Limb (tissue), 2 donors: ENCODE data around the gene ACVR1B.

Experiments
- DNase-seq, 2 donors: peaks; one replicate each; pipeline ENCODE4 v3.0.0-alpha.2; 2016; ENCODE audit errors: extremely low spot score in 2 of 2

The ACVR1B gene

DNA sequence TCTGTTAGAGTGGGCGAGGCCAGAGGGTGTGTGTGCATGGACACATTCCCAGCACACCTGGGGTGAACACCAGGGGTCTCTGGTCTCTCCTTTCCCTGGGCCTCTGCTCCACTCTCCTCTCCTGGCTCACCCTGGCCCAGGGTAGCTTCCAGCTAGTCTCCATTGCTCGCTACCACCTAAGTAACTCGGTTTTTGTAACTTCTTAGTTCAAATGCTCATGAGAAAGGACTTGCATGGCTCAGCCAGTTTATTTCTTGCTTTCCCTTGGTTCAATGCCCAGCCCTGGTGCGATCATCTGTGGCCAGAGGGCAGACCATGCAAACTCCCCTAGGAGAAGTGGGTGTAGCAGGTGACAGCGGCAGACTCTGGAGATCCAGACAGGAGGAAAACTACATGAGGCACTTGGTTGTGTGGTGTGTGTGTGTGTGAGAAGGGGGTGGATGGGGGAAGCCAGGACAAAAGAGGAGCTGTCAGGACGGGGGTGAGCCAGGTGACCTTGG lies 8.9 kb upstream of the ACVR1B start:
- DNase-seq, result no peak

DNA sequence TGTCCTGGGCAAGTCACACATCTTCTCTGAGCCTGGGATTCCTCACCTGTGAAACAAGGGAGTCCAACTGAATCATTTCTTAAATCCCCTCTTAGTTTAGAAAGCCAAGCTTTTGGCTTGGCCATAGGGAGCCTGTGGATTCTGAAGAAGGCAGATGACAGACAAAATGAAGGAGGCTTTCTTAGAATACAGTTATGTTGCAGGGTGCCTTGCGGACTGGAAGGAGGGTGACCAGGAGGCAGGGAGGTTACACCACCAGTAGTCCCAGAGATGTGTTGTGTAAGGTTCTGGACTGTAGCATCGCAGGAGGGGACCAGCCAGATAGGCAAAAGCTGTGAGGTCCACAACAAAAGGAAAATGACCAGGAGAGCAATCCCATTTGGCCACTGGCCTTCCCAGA lies 8.2 kb upstream of the ACVR1B start:
- no peak for DNase-seq

DNA sequence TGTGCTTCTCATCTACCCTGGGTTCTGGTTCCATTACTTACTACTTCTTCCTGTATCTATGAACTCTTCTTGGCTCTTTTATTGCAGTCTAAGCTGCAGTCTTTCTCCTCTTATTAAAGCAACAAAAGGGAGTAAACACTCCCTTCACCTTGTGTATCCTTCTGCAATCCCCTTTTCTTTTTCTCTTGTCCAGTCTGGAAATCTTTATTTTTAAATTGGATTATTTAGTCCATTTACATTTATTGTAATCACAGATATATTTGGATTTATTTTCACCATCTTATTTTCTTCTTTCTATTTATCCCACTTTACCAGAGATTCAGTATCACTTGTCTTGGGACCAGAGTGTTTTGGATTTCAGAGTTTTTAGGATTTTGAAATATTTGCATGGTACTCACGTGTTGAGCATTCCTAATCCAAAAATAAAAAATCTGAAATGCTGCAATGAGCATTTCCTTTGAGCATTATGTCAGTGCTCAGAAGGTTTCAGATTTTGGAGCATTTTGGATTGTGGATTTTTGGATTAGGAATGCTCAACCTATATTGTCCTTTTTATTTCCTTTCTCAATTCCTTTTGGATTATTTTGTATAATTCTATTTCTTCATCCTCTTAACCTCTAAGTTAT lies 6.8 kb upstream of the ACVR1B start:
- no peak for DNase-seq

DNA sequence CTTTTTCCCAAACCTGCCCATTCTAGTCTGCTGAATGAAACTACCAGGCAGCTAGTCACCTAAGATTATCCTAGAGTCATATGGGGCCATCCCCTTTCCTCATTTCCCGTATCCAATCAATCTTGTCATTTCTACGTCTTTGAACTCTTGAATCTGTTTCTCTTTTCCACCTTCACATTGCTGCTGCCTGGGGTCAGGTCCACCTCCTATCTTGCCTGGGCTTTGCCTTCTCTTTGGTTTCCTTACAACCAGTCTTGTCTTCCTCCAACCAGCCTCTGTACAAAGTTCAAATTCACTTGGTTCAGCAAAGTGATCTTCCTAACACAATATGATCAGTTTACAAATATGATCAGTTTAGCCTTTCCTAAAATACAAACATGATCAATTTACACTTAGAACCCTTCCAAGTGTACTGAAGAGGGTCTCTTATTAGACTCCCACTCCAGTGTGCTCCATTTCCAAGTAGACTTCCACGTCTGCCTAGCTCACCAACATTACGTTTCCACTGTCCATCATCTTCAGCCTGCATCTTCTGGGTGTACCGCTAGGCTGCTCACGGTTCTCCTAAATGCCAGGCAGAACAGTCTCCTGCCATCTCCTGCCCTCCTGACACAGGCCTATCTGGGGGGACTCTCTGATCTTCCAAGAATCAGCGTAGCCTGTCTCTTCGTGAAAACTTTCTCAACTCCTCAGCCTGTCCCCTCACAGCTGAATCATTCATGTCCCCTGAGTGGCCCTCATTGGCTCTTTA lies 4.1 kb upstream of the ACVR1B start:
- no peak for DNase-seq

DNA sequence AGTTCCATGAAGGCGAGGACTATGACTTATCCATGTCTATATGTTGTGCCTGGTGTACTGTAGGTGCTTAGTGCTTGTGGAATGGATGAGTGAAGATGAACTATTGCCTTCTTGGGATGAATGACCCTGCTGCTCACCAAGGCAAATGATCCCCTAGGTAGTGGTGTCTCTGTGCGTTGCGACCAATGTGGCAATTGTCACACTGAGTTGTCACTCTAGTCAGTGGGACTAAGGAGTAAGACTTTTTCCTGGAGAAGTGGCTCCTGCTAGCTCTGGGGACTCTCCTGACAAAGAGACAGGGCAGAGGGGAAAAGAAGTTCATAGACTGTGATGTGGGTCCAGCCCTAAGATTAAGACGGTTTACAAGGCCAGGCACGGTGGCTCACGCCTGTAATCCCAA lies 3.4 kb upstream of the ACVR1B start:
- DNase-seq, result no peak

DNA sequence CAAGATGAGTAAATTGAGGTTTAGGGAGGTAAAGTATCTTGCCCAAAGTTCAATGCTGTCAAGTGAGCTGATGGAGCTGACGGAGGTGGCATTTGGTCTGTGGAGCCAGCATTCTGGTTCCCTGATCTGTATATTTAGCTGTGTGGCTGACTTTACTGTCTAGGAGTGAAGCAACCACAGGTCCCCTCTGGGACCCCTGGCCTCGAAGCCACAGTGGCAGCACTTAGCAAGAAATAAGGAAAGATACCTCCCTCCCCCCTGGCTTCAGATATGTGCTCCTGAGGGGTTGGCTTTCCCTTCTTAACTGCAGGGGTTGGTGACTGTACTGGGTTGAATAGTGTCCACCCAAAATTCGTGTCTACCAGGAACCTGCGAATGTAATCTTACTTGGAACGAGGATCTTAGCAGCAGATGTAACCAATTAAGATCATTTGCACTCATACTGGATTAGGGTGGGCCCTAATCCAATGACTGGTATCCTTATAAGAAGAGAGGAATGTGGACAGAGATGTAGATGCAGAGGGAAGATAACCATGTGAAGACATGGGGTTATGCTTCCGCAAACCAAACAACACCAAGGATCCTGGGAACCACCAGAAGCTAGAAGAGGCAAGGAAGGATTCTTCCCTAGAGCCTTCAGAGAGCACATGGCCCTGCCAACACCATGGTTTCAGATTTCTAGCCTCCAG lies 2.0 kb upstream of the ACVR1B start:
- no peak for DNase-seq

DNA sequence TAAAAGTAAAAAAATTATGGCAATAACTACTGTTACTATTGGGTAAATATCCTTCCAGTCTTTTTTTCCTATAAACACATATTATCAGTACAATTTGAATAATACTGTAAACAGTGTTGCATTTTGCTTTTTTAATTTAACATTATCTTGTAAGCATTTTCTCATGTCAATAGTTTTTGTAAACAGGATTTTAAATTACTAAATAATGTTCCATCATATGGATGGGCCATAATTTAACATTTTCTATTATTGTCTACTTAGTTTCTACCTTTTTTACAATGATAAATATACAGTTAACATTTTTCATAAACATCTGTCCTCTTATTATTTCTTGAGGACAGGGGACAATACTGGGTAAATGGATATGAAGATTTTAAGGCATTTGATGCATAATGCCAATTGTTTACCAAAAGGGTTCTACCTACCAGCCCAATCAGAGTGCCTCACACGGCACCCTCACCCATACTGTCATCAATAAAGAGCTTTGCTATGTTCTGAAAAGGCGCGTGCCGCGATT lies 759 bp upstream of the ACVR1B start:
- DNase-seq, result no peak

DNA sequence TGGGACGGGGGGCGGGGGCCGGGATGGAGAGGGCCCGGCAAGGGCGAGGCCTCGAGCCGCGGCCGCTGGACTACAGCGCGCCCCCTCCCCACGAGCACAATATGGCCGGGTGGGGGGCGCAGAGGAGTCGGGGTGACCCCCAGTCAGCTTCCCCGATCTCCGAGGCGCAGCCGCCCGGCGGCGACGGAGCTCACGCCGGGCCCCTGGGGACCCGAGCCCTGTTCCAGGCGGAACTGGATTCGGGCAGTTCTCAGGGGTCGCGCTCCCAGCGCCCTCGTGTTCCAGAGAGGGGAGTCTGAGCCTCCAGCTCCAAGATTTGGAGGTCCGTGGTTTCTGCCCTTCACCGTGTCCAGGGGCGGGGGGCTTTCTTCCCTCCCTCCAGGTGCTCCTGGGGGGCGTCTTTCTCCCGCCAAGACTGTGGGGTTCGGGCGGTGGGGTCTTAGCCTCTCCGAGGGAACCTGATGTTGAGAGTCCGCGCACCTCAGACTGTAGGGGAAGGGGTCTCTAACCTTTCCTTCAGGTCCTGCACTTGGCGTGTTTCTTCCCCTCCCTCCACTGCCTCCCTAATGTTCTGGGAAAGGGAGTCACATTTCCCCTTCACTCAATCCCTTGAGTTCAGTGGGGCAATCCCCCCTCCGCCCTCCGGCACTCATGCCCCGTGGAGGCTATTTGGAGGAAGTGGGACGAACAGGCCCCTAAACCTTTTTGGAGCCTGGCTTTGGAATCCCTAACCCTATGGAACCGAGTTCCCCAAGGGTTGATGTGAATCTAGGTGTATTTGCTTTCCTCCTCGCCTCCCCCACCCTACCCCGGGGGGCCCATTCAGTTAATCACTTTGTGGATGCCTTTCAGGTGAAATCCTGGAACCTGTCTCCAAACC lies 584 bp downstream of the ACVR1B start:
- peak in 1 of 2 donors; percentile 49 for DNase-seq

DNA sequence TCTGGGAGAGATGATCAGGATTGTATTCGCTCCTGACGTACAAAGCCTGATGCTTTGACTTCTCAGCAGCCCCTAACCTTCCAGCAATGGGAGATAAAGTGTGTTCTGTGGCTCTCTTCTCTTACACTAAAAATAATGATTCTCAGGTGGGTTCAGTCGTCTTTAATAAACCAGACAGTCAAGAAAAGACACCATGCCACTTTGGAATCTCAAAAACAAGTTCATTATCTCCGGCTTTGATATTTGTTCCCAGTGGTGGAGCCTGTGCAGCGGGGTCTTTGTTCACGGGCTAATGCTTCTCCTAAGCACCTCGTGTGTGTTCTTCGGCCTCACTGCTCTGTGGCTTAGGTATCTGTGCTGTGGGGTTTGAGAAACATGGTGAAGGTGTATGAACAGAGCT lies 1.6 kb downstream of the ACVR1B start:
- no peak for DNase-seq

DNA sequence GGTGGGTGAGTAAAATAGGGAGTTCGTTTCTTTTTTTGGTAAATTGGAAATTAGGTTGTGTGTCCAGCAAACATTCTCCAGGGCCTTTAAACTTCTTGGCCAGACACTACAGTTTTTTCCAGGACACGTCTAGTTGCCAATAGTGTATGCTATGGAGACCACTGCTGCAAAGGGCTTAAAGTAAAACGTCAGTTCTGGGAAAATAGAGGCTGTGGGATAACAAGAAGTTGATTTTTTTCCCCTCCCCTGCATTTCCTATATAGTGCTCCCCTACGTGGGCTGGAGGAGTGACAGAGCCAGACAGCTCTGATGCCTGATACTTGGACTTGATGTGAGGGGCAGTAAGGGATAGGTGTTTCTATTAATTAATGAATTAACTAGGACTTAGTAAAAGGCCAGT lies 2.4 kb downstream of the ACVR1B start:
- DNase-seq, result peak in 1 of 2 donors; percentile 45

DNA sequence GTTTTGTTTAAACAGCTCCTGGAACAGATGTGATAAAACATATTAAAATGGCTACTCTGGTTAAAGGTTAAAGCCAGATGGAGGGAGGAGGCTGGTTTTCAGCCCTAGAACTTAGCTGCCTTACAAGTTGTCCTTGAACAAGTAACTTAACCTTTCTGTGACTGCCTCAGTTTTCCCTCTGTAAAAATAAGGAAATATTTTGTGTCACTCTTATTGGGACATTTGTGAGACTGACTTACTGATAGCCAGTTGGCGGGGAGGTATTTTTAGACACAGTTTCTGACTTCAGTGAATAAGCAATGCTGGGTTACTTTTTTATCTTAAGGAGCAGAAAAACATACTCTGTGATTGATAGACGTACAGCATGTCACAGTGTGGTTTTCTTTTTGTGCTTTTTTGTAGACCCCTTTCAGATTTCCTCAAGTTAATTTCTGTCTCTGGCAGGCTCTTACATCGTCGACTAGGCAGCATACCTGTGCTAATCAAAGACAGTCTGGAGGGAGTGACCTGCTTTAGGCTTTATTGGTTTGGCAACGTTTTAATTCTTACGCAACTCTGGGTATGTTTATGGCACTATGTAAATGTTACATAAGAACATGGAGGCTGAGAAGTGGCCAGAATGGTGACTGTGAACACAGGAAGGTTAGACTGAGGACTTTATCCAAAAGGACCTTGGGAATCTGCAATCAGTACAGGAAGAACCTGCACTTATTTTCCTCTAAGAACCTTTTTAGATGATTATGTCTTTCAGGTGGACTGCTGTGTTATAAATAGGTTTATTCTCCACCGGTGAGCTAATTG lies 3.3 kb downstream of the ACVR1B start:
- no peak for DNase-seq

DNA sequence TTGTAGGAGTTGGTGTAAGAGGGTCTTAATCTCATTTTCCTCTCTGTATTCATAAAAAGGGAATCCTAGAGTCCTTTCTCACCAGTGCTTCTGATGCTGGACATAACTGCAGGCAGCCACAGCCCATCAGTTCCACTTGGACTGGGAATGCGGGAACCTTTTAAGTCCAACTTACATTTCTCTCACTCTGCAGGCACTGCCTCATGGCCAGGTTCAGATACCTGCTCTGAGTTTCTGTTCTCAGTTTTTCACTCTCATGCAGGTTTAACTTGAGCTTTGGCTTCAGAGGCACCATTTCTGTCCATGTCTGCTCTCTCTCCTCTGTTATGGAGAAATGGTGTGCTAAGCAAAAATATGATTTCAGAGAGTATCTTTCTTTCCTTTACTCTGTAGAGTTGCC lies 4.2 kb downstream of the ACVR1B start:
- no peak for DNase-seq

DNA sequence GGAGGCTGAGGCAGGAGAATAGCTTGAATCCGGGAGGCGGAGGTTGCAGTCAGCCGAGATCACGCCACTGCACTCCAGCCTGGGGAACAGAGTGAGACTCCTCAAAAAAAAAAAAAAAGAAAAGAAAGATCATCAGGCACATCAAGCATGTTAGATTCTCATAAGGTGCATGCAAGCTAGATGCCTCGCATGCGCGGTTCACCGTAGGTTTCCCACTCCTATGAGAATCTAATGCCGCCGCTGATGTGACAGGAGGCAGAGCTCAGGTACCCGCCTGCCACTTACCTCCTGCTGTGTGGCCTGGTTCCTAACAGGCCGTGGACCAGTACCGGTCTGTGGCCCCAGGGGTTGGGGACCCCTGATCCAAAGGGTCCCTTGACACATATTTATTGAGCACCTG lies 7.0 kb downstream of the ACVR1B start:
- DNase-seq, result no peak

DNA sequence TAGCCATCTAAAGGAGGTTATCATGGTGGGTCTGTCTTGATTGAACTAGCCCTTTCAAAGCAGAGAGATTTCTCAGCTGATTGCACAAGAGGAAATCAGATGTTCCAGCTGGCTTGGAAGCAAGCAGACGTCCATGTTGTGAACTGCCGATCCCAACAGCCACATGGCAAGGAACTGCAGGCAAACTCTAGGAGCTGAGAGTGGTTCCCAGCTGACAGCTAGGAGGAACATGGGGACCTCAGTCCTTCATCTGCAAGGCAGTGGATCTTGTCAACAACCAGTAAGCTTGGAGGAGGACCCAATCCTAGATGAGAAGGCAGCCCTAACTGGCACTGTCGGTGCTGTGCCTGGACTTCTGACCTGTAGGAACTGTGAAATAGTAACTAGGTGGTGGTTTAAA lies 7.7 kb downstream of the ACVR1B start:
- DNase-seq, result no peak

DNA sequence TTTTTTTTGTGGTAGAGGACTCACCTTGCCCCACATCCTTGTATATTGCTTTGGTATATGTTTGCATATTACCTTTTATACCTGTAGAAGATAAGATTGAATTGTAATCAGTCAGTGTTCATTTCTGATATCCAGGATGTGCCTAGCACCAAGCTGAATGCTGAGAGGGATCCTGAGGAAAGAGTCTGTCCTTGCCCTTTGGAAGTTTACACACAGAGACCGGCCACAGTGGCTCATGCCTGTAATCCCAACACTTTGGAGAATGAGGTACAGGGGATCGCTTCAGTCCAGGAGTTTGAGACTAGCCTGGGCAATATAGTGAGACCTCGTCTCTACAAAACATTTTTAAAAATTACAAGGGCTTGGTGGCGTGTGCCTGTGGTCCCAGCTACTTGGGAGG lies 8.4 kb downstream of the ACVR1B start:
- DNase-seq, result no peak

DNA sequence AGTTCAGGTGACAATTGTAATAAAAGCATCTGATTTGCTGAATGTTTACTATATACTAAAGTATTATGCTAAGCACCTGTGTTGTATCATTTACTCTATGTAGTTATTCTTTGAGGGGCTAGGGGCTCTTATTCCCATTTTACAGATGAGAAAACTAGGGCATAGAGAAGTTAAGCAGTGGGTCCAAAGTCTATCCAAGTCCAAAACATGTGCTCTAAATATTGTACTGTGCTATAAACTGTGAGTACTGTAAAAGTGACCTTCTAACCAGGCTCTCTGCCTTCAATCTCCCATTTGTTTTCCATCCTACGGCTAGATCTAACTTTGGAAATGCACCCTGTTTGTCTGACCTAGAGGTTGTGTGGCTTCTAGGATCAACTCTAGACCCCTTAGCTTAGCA lies 9.0 kb downstream of the ACVR1B start:
- DNase-seq, result no peak

DNA sequence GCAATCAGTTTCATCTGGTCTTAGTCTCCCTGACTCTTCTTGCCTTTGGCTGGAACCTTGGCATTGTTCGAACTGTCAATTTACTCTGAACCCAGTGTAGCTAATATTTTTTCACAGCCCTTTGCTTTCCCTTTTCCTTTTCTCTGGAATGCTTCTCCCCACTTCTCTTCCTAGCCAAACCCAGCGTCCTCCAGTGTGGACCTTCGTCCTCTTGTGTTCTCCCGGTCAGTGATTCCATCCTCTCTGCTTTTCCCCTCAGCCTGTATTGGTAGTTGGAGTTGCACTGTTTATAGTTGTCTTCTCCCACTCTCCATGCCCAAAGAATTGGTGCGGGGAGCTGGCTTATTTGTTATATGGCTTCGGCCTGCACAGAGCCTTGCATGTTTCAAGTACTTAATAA lies 9.4 kb downstream of the ACVR1B start:
- DNase-seq, result no peak

DNA sequence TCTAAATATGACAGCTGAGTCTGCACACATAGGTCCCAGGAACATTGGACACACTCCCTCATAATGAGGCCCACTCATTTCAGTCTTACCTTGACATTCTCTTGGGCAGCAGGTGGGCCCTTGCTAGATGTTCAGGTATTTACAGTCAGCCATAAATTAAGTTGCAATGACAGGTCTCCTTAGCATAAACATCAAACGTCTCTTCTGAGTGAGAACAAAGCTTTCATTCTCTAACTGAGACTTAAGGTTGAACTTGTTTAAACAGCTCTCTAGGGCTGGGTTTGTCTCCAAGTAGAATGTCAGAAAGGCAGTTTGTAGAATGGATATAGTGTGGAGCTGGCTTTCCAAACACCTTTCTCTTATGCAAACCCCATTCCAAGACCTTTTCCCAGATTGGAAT lies 10.3 kb downstream of the ACVR1B start:
- no peak for DNase-seq

DNA sequence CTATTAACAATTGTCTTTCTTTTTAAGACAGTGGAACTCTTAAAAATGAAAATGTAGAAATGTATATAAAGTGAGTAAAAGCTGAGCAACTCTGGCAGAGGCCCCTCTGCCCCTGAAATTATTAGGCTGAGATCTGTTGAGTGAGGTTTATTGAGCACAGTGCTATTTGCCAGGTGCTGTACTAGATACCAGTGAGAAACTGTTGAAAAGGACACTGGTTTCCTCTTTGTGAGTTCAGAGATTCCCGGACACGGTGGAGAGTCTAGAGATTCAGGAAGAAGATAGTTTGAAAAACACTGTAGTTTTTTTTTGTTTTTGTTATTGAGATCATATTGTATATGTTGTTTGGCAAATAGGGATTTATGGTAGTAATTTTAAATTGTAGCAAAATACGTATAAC lies 11.2 kb downstream of the ACVR1B start:
- no peak for DNase-seq

DNA sequence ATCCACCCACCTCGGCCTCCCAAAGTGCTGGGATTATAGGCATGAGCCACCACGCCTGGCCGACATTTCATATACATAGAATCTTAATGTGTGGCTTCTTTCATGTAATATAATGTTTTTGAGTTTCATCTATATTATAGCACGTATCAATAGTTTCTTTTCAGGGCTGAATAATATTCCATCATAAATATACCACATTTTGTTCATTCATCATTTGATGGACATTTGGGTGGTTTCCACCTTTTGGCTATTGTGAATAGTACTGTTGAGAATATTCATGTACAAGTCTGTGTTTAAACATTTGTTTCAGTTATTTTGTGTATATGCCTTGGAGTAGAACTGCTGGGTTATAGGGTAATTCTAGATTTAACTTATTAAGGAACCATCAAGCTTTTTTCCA lies 12.0 kb downstream of the ACVR1B start:
- DNase-seq, result no peak

DNA sequence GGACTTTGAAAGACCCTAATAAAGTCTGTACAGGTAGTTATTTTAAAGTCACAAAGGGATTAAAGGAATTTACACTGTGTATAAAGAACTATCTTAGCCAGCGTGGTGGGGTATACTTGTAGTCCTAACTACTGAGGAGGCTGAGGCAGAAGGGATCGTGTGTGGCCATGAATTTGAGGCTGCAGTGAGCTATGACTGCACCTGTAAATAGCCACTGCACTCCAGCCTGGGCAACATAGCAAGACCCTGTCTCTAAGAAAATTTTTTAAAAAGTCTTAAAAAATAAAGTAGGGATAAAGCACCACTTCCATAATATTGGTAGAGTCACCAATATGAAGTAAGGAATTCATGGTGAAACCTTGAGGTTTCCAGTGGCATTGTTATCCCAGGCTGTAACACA lies 18.1 kb downstream of the ACVR1B start:
- DNase-seq, result no peak
